Activated CD4-positive, alpha-beta memory T cell treated with anti-CD3 and anti-CD28 coated beads for 36 hours (primary cell): ENCODE measurements around the gene CARNS1. TPM values are rescaled to one million over a fixed set of nuclear protein-coding genes. Genes with fewer than 3 reads are reported as not detected.
A peak's percentile ranks its signal among the peaks of the same experiment; 100 is the strongest.
"Not testable (repeated sequence)": the region's sequence is repeated elsewhere in the genome, so short reads cannot be mapped to it uniquely, and the experiment has no call there.

Experiments used
- CTCF ChIA-PET: fragments of 350-600 bp; sonication (Branson Sonifier 250); formaldehyde crosslinking; loops from one replicate; lab custom pipeline; 2021; ENCODE audit warnings: antibody characterized with exemption, inconsistent platforms; lab: Charles Lee
- POLR2A ChIA-PET: fragments of 350-600 bp; sonication (Branson Sonifier 250); formaldehyde crosslinking; loops from one replicate; lab custom pipeline; 2021; ENCODE audit warnings: antibody characterized with exemption; lab: Charles Lee
- DNase-seq: peaks from one replicate; pipeline ENCODE4 v3.0.0-alpha.2; 2020
- H3K27ac Mint-ChIP-seq: one replicate; pipeline ENCODE4 v1.8.0; 2021; ENCODE audit warnings: mixed read lengths
- H3K27me3 Mint-ChIP-seq: one replicate; pipeline ENCODE4 v1.8.0; 2021; ENCODE audit warnings: mixed read lengths
- H3K36me3 Mint-ChIP-seq: one replicate; pipeline ENCODE4 v1.8.0; 2021; ENCODE audit warnings: mixed read lengths
- H3K4me1 Mint-ChIP-seq: one replicate; pipeline ENCODE4 v1.8.0; 2021; ENCODE audit warnings: low read depth, mixed read lengths
- H3K4me3 Mint-ChIP-seq: one replicate; pipeline ENCODE4 v1.8.0; 2021; ENCODE audit warnings: mild to moderate bottlenecking, mixed read lengths
- H3K9me3 Mint-ChIP-seq: one replicate; pipeline ENCODE4 v1.8.0; 2021; ENCODE audit warnings: mixed read lengths
- intact Hi-C: fragments of 100-400 bp; cut with micrococcal nuclease; formaldehyde crosslinking; loops from one replicate; pipeline ENCODE4 v1.15.1; 2023
- total RNA-seq, 2 experiments: library from RNA; stranded (reverse); gene quantifications; one replicate each; pipeline ENCODE4 v1.2.3, GENCODE V29; 2021

CARNS1 gene
- total RNA-seq, 2 experiments from 2014 or later: 2.3 to 3.3 TPM

GRCh38 chr11:67420646-67421429 is 5.4 kb downstream of the CARNS1 start:
- H3K27me3 Mint-ChIP-seq: no peaks in the 10 kb centered on the region
- H3K4me1 Mint-ChIP-seq: peaks cover 41% of the 10 kb centered on the region
- ChIA-PET POLR2A (interaction anchor here (0.6 to 1.9 kb wide), 11 partner anchors 9 to 48 kb away, joined by 3 to 21 read pairs (median 5); partner anchors contain the start of genes CORO1B, PTPRCAP, TBC1D10C and TMEM134), CTCF (interaction anchor here (0.7 to 1.6 kb wide), 4 partner anchors 16 to 64 kb away, joined by 3 to 8 read pairs (median 4); partner anchors contain the start of genes PPP1CA and TBC1D10C)
- H3K27ac Mint-ChIP-seq: peak overlapping the region; percentile 69
- intact Hi-C loops: loop anchor here (1.0 to 2.0 kb wide), 2 partner anchors 7 to 18 kb away; partner anchors contain the start of gene RPS6KB2
- peak overlapping the region; percentile 74 for H3K4me3 Mint-ChIP-seq
- DNase-seq: peak; percentile 98
- no peaks in the 10 kb centered on the region for H3K9me3 Mint-ChIP-seq
- H3K36me3 Mint-ChIP-seq: no peaks in the 10 kb centered on the region

DNA sequence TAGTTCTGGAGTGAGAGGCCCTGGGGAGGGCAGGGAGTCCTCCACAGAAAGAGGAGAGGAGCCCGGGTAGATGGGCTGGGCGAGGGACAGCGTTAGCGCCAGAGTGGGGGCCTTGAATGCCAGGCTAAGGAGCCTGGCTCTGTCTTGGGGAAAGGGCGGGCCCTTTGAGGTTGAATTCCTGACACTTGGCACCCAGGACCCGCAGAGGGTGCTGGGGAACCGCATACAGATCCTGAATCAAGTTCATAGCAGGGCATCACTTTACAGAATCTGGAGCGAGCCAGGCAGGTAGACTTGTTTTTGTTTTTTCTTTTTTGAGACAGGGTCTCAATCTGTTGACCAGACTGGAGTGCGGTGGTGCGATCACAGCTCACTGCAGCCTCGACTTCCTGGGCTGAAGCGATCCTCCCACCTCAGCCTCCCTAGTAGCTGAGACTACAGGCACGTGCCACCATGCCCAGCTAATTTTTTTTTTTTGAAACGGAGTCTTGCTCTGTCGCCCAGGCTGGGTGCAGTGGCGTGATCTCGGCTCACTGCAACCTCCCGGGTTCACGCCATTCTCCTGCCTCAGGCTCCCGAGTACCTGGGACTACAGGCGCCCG is 6.1 kb downstream of the CARNS1 start:
- intact Hi-C loops: loop anchor here (2.0 kb wide), 1 partner anchor 19 kb away; no protein-coding TSS in a partner anchor
- H3K27ac Mint-ChIP-seq: peak overlapping the region; percentile 46
- no peaks in the 10 kb centered on the region for H3K27me3 Mint-ChIP-seq
- no peaks in the 10 kb centered on the region for H3K9me3 Mint-ChIP-seq
- H3K36me3 Mint-ChIP-seq: no peaks in the 10 kb centered on the region
- peak overlapping the region; percentile 64 for H3K4me3 Mint-ChIP-seq
- no peak for DNase-seq
- ChIA-PET CTCF (interaction anchor here (1.5 kb wide), 1 partner anchor 21 kb away, joined by 8 read pairs; the partner anchor contains the start of gene PPP1CA), POLR2A (interaction anchor here (0.6 to 1.9 kb wide), 6 partner anchors 10 to 44 kb away, joined by 3 to 21 read pairs (median 6); partner anchors contain the start of genes CORO1B and TBC1D10C)
- H3K4me1 Mint-ChIP-seq: peaks cover 34% of the 10 kb centered on the region

GRCh38 chr11:67422891-67423290 is 7.4 kb downstream of the CARNS1 start:
- CTCF ChIA-PET: interaction anchor here (1.5 to 1.7 kb wide), 2 partner anchors 22 to 40 kb away, joined by 3 read pairs; partner anchors contain the start of gene PPP1CA
- Mint-ChIP-seq H3K4me3 (no peak overlapping the region), H3K36me3 (no peaks in the 10 kb centered on the region), H3K9me3 (no peaks in the 10 kb centered on the region), H3K27ac (no peak overlapping the region), H3K4me1 (peaks cover 33% of the 10 kb centered on the region), H3K27me3 (no peaks in the 10 kb centered on the region)
- POLR2A ChIA-PET: interaction anchor here (1.2 kb wide), 1 partner anchor 15 kb away, joined by 4 read pairs; the partner anchor contains the start of gene PTPRCAP
- no peak for DNase-seq
- intact Hi-C loops: no loop called here

- Mint-ChIP-seq H3K4me3 (no peak overlapping the region), H3K9me3 (no peaks in the 10 kb centered on the region), H3K36me3 (no peaks in the 10 kb centered on the region), H3K27ac (no peak overlapping the region), H3K27me3 (no peaks in the 10 kb centered on the region), H3K4me1 (peaks cover 27% of the 10 kb centered on the region)
- ChIA-PET CTCF (interaction anchor here (1.5 to 1.7 kb wide), 2 partner anchors 22 to 41 kb away, joined by 3 read pairs; partner anchors contain the start of gene PPP1CA), POLR2A (interaction anchor here (1.2 kb wide), 1 partner anchor 14 kb away, joined by 4 read pairs; the partner anchor contains the start of gene PTPRCAP)
- intact Hi-C loops: no loop called here
- DNase-seq: no peak
Measured at GRCh38 chr11:67423466-67423865, 8.0 kb downstream of the CARNS1 start.

DNA sequence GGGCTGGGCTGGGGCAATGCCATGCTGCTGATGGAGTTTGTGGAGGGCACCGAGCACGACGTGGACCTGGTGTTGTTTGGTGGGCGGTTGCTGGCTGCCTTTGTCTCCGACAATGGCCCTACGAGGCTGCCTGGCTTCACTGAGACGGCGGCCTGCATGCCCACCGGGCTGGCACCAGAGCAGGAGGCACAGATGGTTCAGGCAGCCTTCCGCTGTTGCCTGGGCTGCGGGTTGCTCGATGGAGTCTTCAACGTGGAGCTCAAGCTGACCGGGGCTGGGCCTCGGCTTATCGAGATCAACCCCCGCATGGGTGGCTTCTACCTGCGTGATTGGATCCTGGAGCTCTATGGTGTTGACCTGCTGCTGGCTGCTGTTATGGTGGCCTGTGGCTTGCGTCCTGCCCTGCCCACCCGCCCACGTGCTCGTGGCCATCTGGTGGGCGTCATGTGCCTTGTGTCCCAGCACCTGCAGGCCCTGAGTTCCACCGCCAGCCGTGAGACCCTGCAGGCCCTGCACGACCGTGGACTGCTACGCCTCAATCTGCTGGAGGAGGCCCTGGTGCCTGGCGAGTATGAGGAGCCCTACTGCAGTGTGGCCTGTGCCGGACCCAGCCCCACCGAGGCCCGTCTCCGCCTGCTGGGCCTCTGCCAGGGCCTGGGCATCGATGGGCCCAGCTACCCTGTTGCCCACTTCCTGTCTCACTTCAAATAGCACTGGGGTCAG is 8.6 kb downstream of the CARNS1 start:
- no peak overlapping the region for H3K27ac Mint-ChIP-seq
- peaks cover 2% of the 10 kb centered on the region for H3K36me3 Mint-ChIP-seq
- H3K27me3 Mint-ChIP-seq: no peaks in the 10 kb centered on the region
- intact Hi-C loops: no loop called here
- no peak overlapping the region for H3K4me3 Mint-ChIP-seq
- H3K4me1 Mint-ChIP-seq: peaks cover 24% of the 10 kb centered on the region
- CTCF ChIA-PET: interaction anchor here (1.5 to 1.7 kb wide), 2 partner anchors 23 to 41 kb away, joined by 3 read pairs; partner anchors contain the start of gene PPP1CA
- DNase-seq: no peak
- POLR2A ChIA-PET: no interaction called here
- H3K9me3 Mint-ChIP-seq: no peaks in the 10 kb centered on the region

DNA sequence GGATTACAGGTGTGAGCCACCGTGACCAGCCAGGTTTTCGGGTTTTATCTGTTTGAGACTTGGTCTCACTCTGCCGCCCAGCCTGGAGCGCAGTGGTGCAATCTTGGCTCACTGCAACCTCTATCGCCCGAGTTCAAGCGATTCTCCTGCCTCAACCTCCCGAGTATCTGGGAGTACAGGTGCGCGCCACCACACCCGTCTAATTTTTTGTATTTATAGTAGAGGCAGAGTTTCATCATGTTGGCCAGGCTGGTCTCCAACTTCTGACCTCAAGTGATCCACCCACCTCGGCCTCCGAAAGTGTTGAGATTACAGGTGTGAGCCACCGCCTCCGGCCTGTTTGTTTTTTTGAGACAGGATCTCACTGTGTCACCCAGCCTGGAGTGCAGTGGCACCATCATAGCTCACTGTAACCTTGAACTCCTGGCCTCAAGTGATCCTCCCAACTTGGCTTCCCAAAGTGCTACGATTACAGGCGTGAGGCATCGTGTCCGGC is 11.9 kb downstream of the CARNS1 start:
- POLR2A ChIA-PET: interaction anchor here (0.8 to 3.2 kb wide), 6 partner anchors 10 to 150 kb away, joined by 3 to 24 read pairs (median 5); partner anchors contain the start of genes PPP1CA and PTPRCAP
- Mint-ChIP-seq H3K36me3 (peaks cover 12% of the 10 kb centered on the region), H3K4me3 (peak overlapping the region; percentile 91), H3K27ac (peak overlapping the region; percentile 91), H3K4me1 (peaks cover 24% of the 10 kb centered on the region)
- DNase-seq: peak; percentile 63
- intact Hi-C loops: loop anchor here (5.0 kb wide), 2 partner anchors 35 to 40 kb away; partner anchors contain the start of genes RAD9A and TMEM134
- H3K9me3 Mint-ChIP-seq, H3K27me3 Mint-ChIP-seq: not testable (repeated sequence)
- CTCF ChIA-PET: interaction anchor here (0.6 to 2.4 kb wide), 4 partner anchors 10 to 26 kb away, joined by 3 to 8 read pairs (median 6); partner anchors contain the start of genes PPP1CA and PTPRCAP

GRCh38 chr11:67428052-67429001 is 12.8 kb downstream of the CARNS1 start, which contains the start of gene RPS6KB2:
RPS6KB2 (plus strand) TSS chr11:67428494; CDS start chr11:67428546, 52 bp downstream.
- Mint-ChIP-seq H3K4me3 (peak within 1 kb of the TSS; percentile 91), H3K36me3 (peaks cover 15% of the 10 kb centered on the region), H3K9me3 (no peaks in the 10 kb centered on the region), H3K27ac (peak within 1 kb of the TSS; percentile 91), H3K27me3 (no peaks in the 10 kb centered on the region), H3K4me1 (peaks cover 33% of the 10 kb centered on the region)
- ChIA-PET CTCF (interaction anchor here (0.7 to 2.4 kb wide), 5 partner anchors 9 to 72 kb away, joined by 3 to 8 read pairs (median 5); partner anchors contain the start of genes PPP1CA and PTPRCAP), POLR2A (interaction anchor here (0.5 to 3.2 kb wide), 12 partner anchors 9 to 1892 kb away, joined by 3 to 24 read pairs (median 4); partner anchors contain the start of genes PPP1CA, PTPRCAP, TBC1D10C and TMEM134)
- DNase-seq: peak; percentile 100
- intact Hi-C loops: loop anchor here (1.0 to 5.0 kb wide), 5 partner anchors 8 to 39 kb away; partner anchors contain the start of genes PTPRCAP, RAD9A and TMEM134

DNA sequence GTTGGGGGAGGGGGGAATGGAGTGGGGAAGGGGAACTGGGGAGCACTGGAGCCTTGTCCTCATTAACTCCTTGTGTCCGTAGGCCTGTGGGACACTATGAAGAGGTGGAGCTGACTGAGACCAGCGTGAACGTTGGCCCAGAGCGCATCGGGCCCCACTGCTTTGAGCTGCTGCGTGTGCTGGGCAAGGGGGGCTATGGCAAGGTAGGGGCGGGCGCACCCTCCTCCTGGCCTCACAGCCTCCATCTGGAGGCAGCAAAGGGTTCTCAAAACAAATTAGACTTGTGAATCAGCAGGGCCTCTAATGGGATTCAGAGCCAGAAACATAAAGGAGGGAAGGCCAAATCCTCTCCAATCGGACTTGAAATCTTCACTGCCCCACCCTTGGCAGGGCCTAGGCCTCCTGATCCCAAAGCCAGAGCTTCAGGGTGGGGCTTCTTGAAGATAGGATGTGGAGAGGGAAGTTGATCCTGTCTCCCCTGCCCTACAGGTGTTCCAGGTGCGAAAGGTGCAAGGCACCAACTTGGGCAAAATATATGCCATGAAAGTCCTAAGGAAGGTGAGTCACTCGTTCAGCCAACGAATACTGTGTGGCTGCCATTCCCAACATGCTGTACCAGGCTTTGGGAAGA is 13.7 kb downstream of the CARNS1 start:
- Mint-ChIP-seq H3K27ac (peak overlapping the region; percentile 91), H3K9me3 (no peaks in the 10 kb centered on the region), H3K4me1 (peaks cover 40% of the 10 kb centered on the region), H3K36me3 (peaks cover 17% of the 10 kb centered on the region), H3K27me3 (no peaks in the 10 kb centered on the region), H3K4me3 (peak overlapping the region; percentile 91)
- ChIA-PET POLR2A (interaction anchor here (0.9 to 3.2 kb wide), 9 partner anchors 8 to 1893 kb away, joined by 3 to 24 read pairs (median 4); partner anchors contain the start of genes PPP1CA, PTPRCAP and TBC1D10C), CTCF (interaction anchor here (0.8 to 2.4 kb wide), 4 partner anchors 8 to 73 kb away, joined by 3 to 8 read pairs (median 6); partner anchors contain the start of genes PPP1CA and PTPRCAP)
- intact Hi-C loops: loop anchor here (2.0 to 5.0 kb wide), 3 partner anchors 26 to 38 kb away; partner anchors contain the start of genes RAD9A and TMEM134
- no peak for DNase-seq

GRCh38 chr11:67429722-67430121 is 14.2 kb downstream of the CARNS1 start:
- H3K4me1 Mint-ChIP-seq: peaks cover 44% of the 10 kb centered on the region
- peak overlapping the region; percentile 91 for H3K4me3 Mint-ChIP-seq
- no peaks in the 10 kb centered on the region for H3K9me3 Mint-ChIP-seq
- ChIA-PET CTCF (interaction anchor here (1.1 kb wide), 1 partner anchor 78 kb away, joined by 3 read pairs; no protein-coding TSS in a partner anchor), POLR2A (interaction anchor here (0.9 to 3.2 kb wide), 5 partner anchors 8 to 39 kb away, joined by 3 to 24 read pairs (median 9); partner anchors contain the start of genes PPP1CA, PTPRCAP and TBC1D10C)
- intact Hi-C loops: loop anchor here (2.0 to 5.0 kb wide), 3 partner anchors 27 to 38 kb away; partner anchors contain the start of genes RAD9A and TMEM134
- H3K27me3 Mint-ChIP-seq: no peaks in the 10 kb centered on the region
- H3K36me3 Mint-ChIP-seq: peaks cover 19% of the 10 kb centered on the region
- no peak overlapping the region for H3K27ac Mint-ChIP-seq
- DNase-seq: no peak
